Osteocyte (in vitro differentiated cells): ENCODE measurements around the gene HTR1B. TPM values are rescaled to one million over a fixed set of nuclear protein-coding genes. Genes with fewer than 3 reads are reported as not detected.

Experiments
- DNase-seq: peaks from one replicate; pipeline ENCODE4 v3.0.0; 2021; ENCODE audit warnings: mixed read lengths; ENCODE audit not compliant: unreplicated experiment; ENCODE audit errors: extremely low spot score
- H3K27ac Mint-ChIP-seq: one replicate; pipeline ENCODE4 v1.8.0; 2021; ENCODE audit warnings: mild to moderate bottlenecking, mixed read lengths; ENCODE audit not compliant: unreplicated experiment
- H3K27me3 Mint-ChIP-seq: one replicate; pipeline ENCODE4 v1.8.0; 2021; ENCODE audit warnings: mixed read lengths; ENCODE audit not compliant: unreplicated experiment
- H3K36me3 Mint-ChIP-seq: one replicate; pipeline ENCODE4 v1.8.0; 2021; ENCODE audit warnings: mixed read lengths; ENCODE audit not compliant: unreplicated experiment
- H3K4me1 Mint-ChIP-seq: one replicate; pipeline ENCODE4 v1.8.0; 2021; ENCODE audit warnings: mixed read lengths; ENCODE audit not compliant: unreplicated experiment
- H3K4me3 Mint-ChIP-seq: one replicate; pipeline ENCODE4 v1.8.0; 2021; ENCODE audit warnings: mild to moderate bottlenecking, moderate library complexity, mixed read lengths; ENCODE audit not compliant: unreplicated experiment
- H3K9me3 Mint-ChIP-seq: one replicate; pipeline ENCODE4 v1.8.0; 2021; ENCODE audit warnings: mixed read lengths; ENCODE audit not compliant: unreplicated experiment
- total RNA-seq: library from RNA; stranded (reverse); gene quantifications from 2 replicates; pipeline ENCODE4 v1.2.1, GENCODE V29; 2021
- TF ChIP-seq, protein P1 (sequence below): fragments of 200-600 bp; sonication (generic); IDR thresholded peaks from 2 replicates; pipeline ENCODE4 v1.5.0; 2021; ENCODE audit warnings: antibody characterized with exemption, mild to moderate bottlenecking, moderate library complexity

Gene HTR1B
- total RNA-seq, 1 donor from 2014 or later, result 13.3 TPM

DNA sequence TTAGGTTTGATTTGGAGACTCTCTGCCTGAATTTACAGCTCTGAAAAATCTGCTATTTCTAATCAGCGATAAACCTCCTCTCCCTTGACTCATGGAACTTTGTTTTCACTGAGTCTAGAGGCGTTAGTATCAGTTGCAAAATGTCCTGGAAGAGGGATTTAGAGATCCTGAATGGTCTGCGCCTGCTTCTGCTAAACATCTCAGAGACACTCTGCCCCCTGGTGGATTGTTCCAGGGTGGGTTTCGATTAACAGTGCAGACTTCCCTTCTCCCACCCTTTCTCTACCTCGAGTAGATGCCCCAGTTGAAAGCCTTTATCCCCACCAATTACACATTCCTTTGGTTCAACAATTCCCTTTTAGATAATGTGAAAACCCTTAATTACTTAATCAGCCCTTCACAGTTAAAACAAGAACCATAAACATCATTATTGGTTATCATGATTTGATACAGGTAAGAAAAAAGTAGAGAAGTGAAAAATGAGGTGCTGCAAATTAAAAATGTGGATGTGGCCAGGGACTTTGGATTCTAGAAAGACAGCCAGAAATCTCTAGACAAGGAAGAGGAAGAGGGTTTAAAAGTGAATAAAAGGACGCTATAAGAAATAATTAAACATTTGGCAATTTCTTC lies 5.5 kb downstream of the HTR1B start:
- H3K27me3 Mint-ChIP-seq, result no peaks in the 10 kb centered on the region
- TF ChIP-seq, protein P1, sequence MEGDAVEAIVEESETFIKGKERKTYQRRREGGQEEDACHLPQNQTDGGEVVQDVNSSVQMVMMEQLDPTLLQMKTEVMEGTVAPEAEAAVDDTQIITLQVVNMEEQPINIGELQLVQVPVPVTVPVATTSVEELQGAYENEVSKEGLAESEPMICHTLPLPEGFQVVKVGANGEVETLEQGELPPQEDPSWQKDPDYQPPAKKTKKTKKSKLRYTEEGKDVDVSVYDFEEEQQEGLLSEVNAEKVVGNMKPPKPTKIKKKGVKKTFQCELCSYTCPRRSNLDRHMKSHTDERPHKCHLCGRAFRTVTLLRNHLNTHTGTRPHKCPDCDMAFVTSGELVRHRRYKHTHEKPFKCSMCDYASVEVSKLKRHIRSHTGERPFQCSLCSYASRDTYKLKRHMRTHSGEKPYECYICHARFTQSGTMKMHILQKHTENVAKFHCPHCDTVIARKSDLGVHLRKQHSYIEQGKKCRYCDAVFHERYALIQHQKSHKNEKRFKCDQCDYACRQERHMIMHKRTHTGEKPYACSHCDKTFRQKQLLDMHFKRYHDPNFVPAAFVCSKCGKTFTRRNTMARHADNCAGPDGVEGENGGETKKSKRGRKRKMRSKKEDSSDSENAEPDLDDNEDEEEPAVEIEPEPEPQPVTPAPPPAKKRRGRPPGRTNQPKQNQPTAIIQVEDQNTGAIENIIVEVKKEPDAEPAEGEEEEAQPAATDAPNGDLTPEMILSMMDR, result peak; percentile 90
- H3K36me3 Mint-ChIP-seq, result peaks cover 3% of the 10 kb centered on the region
- peaks cover 82% of the 10 kb centered on the region for H3K4me1 Mint-ChIP-seq
- peak overlapping the region; percentile 94 for H3K27ac Mint-ChIP-seq
- H3K9me3 Mint-ChIP-seq, result no peaks in the 10 kb centered on the region
- peak overlapping the region; percentile 30 for H3K4me3 Mint-ChIP-seq
- peak; percentile 90 for DNase-seq

DNA sequence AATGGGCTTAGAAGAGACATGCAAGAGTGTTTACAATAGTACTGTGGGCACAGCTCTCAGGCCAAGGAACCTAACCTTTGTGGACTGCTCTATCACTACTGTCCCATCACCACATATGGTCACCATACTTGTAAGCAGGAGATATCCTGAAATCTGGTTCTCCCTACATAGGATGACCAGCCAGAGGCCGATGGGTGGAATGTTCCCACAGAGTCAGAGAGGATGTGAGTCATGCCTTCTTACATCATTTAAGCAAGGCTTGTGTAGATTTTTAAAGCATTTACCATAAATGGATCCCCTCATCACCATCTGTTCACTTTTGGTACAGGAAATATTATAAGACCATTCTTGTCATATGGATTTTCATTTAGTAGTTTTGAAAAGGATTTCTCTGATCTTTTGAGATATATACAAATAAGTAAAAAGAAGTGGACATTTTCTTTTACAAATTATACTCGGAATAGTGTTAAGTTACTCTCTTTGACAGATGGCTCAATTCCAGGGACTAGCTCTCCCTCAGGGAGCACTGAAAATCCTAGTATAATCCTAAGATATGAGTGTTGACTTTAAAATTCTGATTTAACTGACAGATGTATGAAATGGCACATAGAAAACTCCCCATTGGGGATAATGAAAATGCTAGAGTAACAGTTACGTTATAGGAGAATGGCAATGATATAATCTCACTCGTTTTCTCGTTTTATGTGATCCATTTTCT lies 6.6 kb downstream of the HTR1B start:
- TF ChIP-seq, protein P1, result no peak
- peaks cover 74% of the 10 kb centered on the region for H3K4me1 Mint-ChIP-seq
- H3K27me3 Mint-ChIP-seq, result no peaks in the 10 kb centered on the region
- no peaks in the 10 kb centered on the region for H3K9me3 Mint-ChIP-seq
- H3K27ac Mint-ChIP-seq, result peak overlapping the region; percentile 94
- no peak for DNase-seq
- H3K36me3 Mint-ChIP-seq, result peaks cover 3% of the 10 kb centered on the region
- peak overlapping the region; percentile 45 for H3K4me3 Mint-ChIP-seq

DNA sequence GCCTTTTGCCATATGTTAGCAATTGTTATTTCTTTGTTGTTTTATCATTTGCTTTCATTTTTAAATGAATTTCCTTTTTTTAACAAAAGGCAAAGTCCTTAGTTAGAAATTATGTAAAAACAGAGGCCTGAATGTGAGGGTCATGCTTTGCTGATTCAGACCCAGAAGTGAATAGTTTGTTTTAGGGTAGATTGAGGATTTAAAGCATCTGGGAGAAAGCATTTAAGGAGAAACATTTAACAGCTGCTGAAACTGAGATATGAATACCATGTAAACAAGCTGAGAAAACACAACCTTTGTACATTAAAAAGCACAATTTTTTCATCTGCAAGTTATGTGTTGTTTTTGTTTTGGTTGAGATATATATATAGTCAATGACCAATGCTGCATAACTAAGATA lies 8.0 kb downstream of the HTR1B start:
- peaks cover 3% of the 10 kb centered on the region for H3K36me3 Mint-ChIP-seq
- TF ChIP-seq, protein P1, result no peak
- peak overlapping the region; percentile 94 for H3K27ac Mint-ChIP-seq
- H3K27me3 Mint-ChIP-seq, result no peaks in the 10 kb centered on the region
- no peaks in the 10 kb centered on the region for H3K9me3 Mint-ChIP-seq
- DNase-seq, result no peak
- H3K4me3 Mint-ChIP-seq, result no peak overlapping the region
- H3K4me1 Mint-ChIP-seq, result peaks cover 71% of the 10 kb centered on the region

DNA sequence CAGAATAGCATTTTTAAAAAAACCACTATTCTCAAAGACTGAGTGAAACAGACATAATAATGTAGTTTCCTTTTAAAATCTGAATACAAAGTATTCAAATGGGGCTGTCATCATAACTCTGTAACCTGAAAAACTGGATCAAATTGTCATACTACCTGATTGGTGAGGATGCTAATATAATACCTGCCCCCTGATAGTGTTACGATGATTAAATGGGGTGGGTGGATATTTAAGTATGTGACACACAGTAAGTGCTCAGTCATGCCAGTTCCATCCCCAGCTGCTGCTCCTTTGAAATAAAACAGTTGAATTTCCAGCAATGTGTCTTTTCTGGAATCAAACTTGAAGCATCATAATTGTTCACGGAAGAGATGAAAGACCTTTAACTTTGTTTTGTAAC lies 8.9 kb downstream of the HTR1B start:
- Mint-ChIP-seq H3K9me3 (no peaks in the 10 kb centered on the region), H3K27ac (peak overlapping the region; percentile 72), H3K27me3 (no peaks in the 10 kb centered on the region), H3K4me1 (peaks cover 65% of the 10 kb centered on the region), H3K36me3 (peaks cover 3% of the 10 kb centered on the region), H3K4me3 (no peak overlapping the region)
- no peak for DNase-seq
- TF ChIP-seq, protein P1, result no peak

- no peak for DNase-seq
- Mint-ChIP-seq H3K4me3 (no peak overlapping the region), H3K36me3 (no peaks in the 10 kb centered on the region), H3K27me3 (no peaks in the 10 kb centered on the region), H3K27ac (no peak overlapping the region), H3K9me3 (no peaks in the 10 kb centered on the region), H3K4me1 (peaks cover 45% of the 10 kb centered on the region)
- TF ChIP-seq, protein P1, result no peak
Observed at GRCh38 chr6:77451466-77451865, 11.8 kb downstream of the HTR1B start.
